Measurements from ENCODE around the gene FLYWCH2. TPM values are rescaled to one million over a fixed set of nuclear protein-coding genes. Genes with fewer than 3 reads are reported as not detected.
A peak's percentile ranks its signal among the peaks of the same experiment; 100 is the strongest.

The FLYWCH2 gene
- total and polyA plus RNA-seq, 9 of the 15 experiments (the other 6 are each of a cell fraction or from before 2014, with no cell fraction given) = 0.70 to 55.5 (median 7.6) TPM

DNA sequence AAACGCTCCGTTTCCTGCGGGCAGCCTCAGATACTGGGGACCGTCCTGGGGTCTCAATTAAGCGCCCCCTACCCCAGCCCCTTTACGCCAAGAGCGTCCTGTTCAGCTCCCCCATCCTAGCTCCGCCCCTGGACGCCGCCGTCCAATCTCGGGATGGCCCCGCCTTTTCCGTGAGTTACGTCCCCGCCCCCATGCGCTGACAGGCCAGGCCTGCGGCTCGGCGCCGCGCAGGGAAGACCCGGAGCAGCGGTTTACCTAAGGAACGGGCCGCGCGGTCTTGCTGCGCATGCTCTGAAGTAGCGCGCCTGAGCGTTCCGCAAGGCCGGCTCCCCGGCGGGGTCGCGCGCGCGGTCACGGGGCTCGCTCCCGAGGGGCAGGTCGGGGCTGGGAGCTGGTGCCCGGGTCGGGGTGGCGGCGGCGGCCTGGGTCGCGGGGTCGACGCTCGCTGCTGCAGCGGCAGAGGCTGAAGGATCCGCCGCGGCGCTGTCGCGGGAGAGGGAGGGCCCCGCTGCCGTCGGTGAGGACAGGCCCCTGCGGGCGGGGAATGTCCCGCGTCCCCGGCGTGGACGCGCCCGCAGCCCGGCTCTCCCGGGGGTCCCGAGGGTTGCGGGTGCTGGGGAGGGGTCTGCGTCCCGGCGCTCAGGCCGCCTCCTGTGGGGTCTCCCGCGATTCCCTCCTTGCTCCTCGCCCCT lies 28.8 kb downstream of the FLYWCH2 start, which contains the start of gene FLYWCH1 (continued):
- TF ChIP-seq CHD4 (IDR thresholded peaks at IDR 0.05; ENCODE audit: insufficient read depth, insufficient replicate concordance, low read depth, low read length, poor library complexity, severe bottlenecking) (no peak), ZFP30 (CRISPR knock-in tag; IDR thresholded peaks at IDR 0.05; ENCODE audit: borderline replicate concordance) (no peak), RNF2 (IDR thresholded peaks at IDR 0.05) (0 out of 2 replicates have a peak, but pooled peaks have one; percentile 33), ZNF77 (CRISPR knock-in tag; IDR thresholded peaks at IDR 0.05) (no peak), NR1H2 (CRISPR knock-in tag; IDR thresholded peaks at IDR 0.05) (0 out of 2 replicates have a peak, but pooled peaks have one; percentile 59), GTF2F1 (IDR thresholded peaks at IDR 0.05; ENCODE audit: low read depth, low read length) (no peak), ZFX (CRISPR knock-in tag; IDR thresholded peaks at IDR 0.05) (peak; percentile 84), GATAD2B (IDR thresholded peaks at IDR 0.05; ENCODE audit: borderline replicate concordance) (peak; percentile 71; the same call in 1 of the 2 replicates), CREB1 (IDR thresholded peaks at IDR 0.05) (peak; percentile 36; the same call in 1 of the 2 replicates), CREB1 (CRISPR knock-in tag; IDR thresholded peaks at IDR 0.05) (peak; percentile 85), SOX6 (IDR thresholded peaks at IDR 0.05) (peak; percentile 55; the same call in 1 of the 2 replicates), NR4A1 (CRISPR knock-in tag; IDR thresholded peaks at IDR 0.05) (0 out of 2 replicates have a peak, but pooled peaks have one; percentile 49), NR4A1 (tag; IDR thresholded peaks at IDR 0.05) (peak; percentile 93), ZNF780A (CRISPR knock-in tag; IDR thresholded peaks at IDR 0.05) (no peak), TFAM (CRISPR knock-in tag; conservative IDR thresholded peaks at IDR 0.05) (no peak), LCOR (CRISPR knock-in tag; IDR thresholded peaks at IDR 0.05) (no peak), SP1 (CRISPR knock-in tag; IDR thresholded peaks at IDR 0.05) (peak; percentile 97), NEUROD1 (IDR thresholded peaks at IDR 0.05; ENCODE audit: borderline replicate concordance, low read depth, low read length, partially characterized antibody) (peak; percentile 99), TEAD2 (tag; IDR thresholded peaks at IDR 0.05) (no peak)
- TF ChIP-seq, protein P1, sequence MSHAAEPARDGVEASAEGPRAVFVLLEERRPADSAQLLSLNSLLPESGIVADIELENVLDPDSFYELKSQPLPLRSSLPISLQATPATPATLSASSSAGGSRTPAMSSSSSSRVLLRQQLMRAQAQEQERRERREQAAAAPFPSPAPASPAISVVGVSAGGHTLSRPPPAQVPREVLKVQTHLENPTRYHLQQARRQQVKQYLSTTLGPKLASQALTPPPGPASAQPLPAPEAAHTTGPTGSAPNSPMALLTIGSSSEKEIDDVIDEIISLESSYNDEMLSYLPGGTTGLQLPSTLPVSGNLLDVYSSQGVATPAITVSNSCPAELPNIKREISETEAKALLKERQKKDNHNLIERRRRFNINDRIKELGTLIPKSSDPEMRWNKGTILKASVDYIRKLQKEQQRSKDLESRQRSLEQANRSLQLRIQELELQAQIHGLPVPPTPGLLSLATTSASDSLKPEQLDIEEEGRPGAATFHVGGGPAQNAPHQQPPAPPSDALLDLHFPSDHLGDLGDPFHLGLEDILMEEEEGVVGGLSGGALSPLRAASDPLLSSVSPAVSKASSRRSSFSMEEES (CRISPR knock-in tag; IDR thresholded peaks at IDR 0.05) = no peak
- TF ChIP-seq, protein P2, sequence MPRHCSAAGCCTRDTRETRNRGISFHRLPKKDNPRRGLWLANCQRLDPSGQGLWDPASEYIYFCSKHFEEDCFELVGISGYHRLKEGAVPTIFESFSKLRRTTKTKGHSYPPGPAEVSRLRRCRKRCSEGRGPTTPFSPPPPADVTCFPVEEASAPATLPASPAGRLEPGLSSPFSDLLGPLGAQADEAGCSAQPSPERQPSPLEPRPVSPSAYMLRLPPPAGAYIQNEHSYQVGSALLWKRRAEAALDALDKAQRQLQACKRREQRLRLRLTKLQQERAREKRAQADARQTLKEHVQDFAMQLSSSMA (CRISPR knock-in tag; IDR thresholded peaks at IDR 0.05) = no peak
- TF ChIP-seq, protein P3, sequence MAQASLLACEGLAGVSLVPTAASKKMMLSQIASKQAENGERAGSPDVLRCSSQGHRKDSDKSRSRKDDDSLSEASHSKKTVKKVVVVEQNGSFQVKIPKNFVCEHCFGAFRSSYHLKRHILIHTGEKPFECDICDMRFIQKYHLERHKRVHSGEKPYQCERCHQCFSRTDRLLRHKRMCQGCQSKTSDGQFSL (CRISPR knock-in tag; IDR thresholded peaks at IDR 0.05) = peak; percentile 37; the same call in 1 of the 2 replicates
- TF ChIP-seq, protein P3 (tag; IDR thresholded peaks at IDR 0.05) = 0 out of 4 replicates have a peak, but pooled peaks of 1 of the 2 experiments have one; percentile 7
- TF ChIP-seq, protein P4, sequence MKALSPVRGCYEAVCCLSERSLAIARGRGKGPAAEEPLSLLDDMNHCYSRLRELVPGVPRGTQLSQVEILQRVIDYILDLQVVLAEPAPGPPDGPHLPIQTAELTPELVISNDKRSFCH (CRISPR knock-in tag; IDR thresholded peaks at IDR 0.05) = no peak
- TF ChIP-seq, protein P4 (tag; IDR thresholded peaks at IDR 0.05) = peak; percentile 91
